Uterus (tissue), 4 donors: ENCODE results near the gene CCDC178. TPM values are rescaled to one million over a fixed set of nuclear protein-coding genes. Genes with fewer than 3 reads are reported as not detected.

ENCODE experiments used
- DNase-seq, 2 donors: peaks; one replicate each; pipeline ENCODE4 v3.0.0-alpha.2; 2019 to 2020
- H3K27ac ChIP-seq, 2 donors: fragments of 200-600 bp; sonication (generic); 1 replicate in 1 of 2; 2 replicates in 1 of 2; pipeline ENCODE4 v1.5.1; 2016 to 2018
- H3K27me3 ChIP-seq, 2 donors: fragments of 200-600 bp; sonication (generic); one replicate each; pipeline ENCODE4 v1.5.1; 2018 to 2019; ENCODE audit warnings: control low read depth in 1 of 2
- H3K36me3 ChIP-seq, 2 donors: fragments of 200-600 bp; sonication (generic); one replicate each; pipeline ENCODE4 v1.5.1; 2019; ENCODE audit warnings: control low read depth in 1 of 2
- H3K4me1 ChIP-seq, 2 donors: fragments of 200-600 bp; sonication (generic); one replicate each; pipeline ENCODE4 v1.5.1; 2018 to 2019; ENCODE audit warnings: control low read depth in 1 of 2
- H3K4me3 ChIP-seq, 2 donors: fragments of 200-600 bp; sonication (generic); 1 replicate in 1 of 2; 2 replicates in 1 of 2; pipeline ENCODE4 v1.5.1; 2018 to 2019; ENCODE audit warnings: mild to moderate bottlenecking in 1 of 2
- H3K9me3 ChIP-seq, 2 donors: fragments of 200-600 bp; sonication (generic); one replicate each; pipeline ENCODE4 v1.5.1; 2019; ENCODE audit warnings: control low read depth in 1 of 2
- POLR2A ChIP-seq, 2 donors: fragments of 450-650 bp; IDR thresholded peaks; one replicate each; pipeline ENCODE4 v1.6.1; 2016; ENCODE audit warnings: antibody characterized with exemption in 2 of 2, mild to moderate bottlenecking in 1 of 2, moderate library complexity in 1 of 2
- intact Hi-C: fragments of 100-400 bp; cut with DNase I; formaldehyde crosslinking; loops from one replicate; pipeline ENCODE4 v1.15.1; 2023; ENCODE audit warnings: low total_unique reads
- total RNA-seq, 4 donors: library from RNA; depleted of rRNA in 3 of 4; stranded (reverse); fragments of >200 nt in 3 of 4; gene quantifications; one replicate each; pipeline versions ENCODE4 v1.1.0 to v1.2.4, GENCODE V29; 2014 to 2023
- TF ChIP-seq, protein P1 (sequence below), 4 experiments: fragments of 200-600 bp in 2 of 4; fragments of 450-650 bp in 2 of 4; sonication (generic) in 2 of 4; IDR thresholded peaks; one replicate each; pipeline ENCODE4 v1.5.1; 2016 to 2019; ENCODE audit warnings: antibody characterized with exemption in 4 of 4, mild to moderate bottlenecking in 2 of 4, moderate library complexity in 1 of 4
- donor health status: DM: yes; HTN: yes; CAD: no.

The CCDC178 gene
- total RNA-seq, 4 donors from 2014 or later = 1.0 to 28.7 (median 8.8) TPM

- Histone ChIP-seq H3K4me1 (no peaks in the 10 kb centered on the region), H3K9me3 (no peaks in the 10 kb centered on the region), H3K4me3 (no peak overlapping the region), H3K36me3 (no peaks in the 10 kb centered on the region), H3K27ac (no peak overlapping the region), H3K27me3 (no peaks in the 10 kb centered on the region)
- intact Hi-C loops = no loop called here
- TF ChIP-seq, protein P1, sequence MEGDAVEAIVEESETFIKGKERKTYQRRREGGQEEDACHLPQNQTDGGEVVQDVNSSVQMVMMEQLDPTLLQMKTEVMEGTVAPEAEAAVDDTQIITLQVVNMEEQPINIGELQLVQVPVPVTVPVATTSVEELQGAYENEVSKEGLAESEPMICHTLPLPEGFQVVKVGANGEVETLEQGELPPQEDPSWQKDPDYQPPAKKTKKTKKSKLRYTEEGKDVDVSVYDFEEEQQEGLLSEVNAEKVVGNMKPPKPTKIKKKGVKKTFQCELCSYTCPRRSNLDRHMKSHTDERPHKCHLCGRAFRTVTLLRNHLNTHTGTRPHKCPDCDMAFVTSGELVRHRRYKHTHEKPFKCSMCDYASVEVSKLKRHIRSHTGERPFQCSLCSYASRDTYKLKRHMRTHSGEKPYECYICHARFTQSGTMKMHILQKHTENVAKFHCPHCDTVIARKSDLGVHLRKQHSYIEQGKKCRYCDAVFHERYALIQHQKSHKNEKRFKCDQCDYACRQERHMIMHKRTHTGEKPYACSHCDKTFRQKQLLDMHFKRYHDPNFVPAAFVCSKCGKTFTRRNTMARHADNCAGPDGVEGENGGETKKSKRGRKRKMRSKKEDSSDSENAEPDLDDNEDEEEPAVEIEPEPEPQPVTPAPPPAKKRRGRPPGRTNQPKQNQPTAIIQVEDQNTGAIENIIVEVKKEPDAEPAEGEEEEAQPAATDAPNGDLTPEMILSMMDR (IDR thresholded peaks at IDR 0.05) = no peak
- TF ChIP-seq POLR2A (IDR thresholded peaks at IDR 0.05) = no peak
- no peak for DNase-seq
Observed at GRCh38 chr18:33107511-33107910, 333.0 kb downstream of the CCDC178 start.

GRCh38 chr18:33101316-33101715, 339.2 kb downstream of the CCDC178 start:
- H3K4me1 ChIP-seq = no peaks in the 10 kb centered on the region
- no peak overlapping the region for H3K4me3 ChIP-seq
- TF ChIP-seq, protein P1 (IDR thresholded peaks at IDR 0.05) = no peak
- no peak for TF ChIP-seq POLR2A (IDR thresholded peaks at IDR 0.05)
- intact Hi-C loops = no loop called here
- H3K36me3 ChIP-seq = no peaks in the 10 kb centered on the region
- no peaks in the 10 kb centered on the region for H3K9me3 ChIP-seq
- H3K27ac ChIP-seq = no peak overlapping the region
- no peaks in the 10 kb centered on the region for H3K27me3 ChIP-seq
- DNase-seq = no peak

DNA sequence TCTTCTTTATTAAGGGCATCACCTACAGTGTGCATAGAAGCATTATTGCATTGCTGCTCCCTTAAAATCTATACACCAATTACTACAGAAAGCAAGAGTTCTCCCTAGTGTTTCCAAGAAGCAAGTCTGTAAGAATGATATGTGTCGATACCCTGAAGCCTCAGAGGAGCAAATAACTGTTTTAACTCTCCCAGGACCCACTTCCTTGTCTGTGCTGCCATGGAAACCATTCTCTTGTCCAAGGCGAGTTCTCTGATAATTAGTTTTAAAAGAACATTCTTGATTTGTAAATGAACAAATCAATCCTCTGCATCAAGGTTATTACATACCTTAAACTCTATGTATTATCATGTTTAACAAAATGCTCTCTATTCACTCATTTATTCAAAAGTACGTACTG, 340.9 kb downstream of the CCDC178 start:
- H3K27me3 ChIP-seq = no peaks in the 10 kb centered on the region
- no peak overlapping the region for H3K4me3 ChIP-seq
- no peak for DNase-seq
- intact Hi-C loops = no loop called here
- no peaks in the 10 kb centered on the region for H3K4me1 ChIP-seq
- no peaks in the 10 kb centered on the region for H3K36me3 ChIP-seq
- no peak overlapping the region for H3K27ac ChIP-seq
- no peaks in the 10 kb centered on the region for H3K9me3 ChIP-seq
- TF ChIP-seq POLR2A (IDR thresholded peaks at IDR 0.05) = no peak
- TF ChIP-seq, protein P1 (IDR thresholded peaks at IDR 0.05) = no peak

- H3K4me1 ChIP-seq = no peaks in the 10 kb centered on the region
- H3K9me3 ChIP-seq = no peaks in the 10 kb centered on the region
- intact Hi-C loops = no loop called here
- TF ChIP-seq POLR2A (IDR thresholded peaks at IDR 0.05) = no peak
- TF ChIP-seq, protein P1 (IDR thresholded peaks at IDR 0.05) = no peak
- no peaks in the 10 kb centered on the region for H3K36me3 ChIP-seq
- H3K27ac ChIP-seq = no peak overlapping the region
- H3K27me3 ChIP-seq = no peaks in the 10 kb centered on the region
- DNase-seq = no peak
- no peak overlapping the region for H3K4me3 ChIP-seq
Observed at GRCh38 chr18:33097126-33097525, 343.4 kb downstream of the CCDC178 start.

DNA sequence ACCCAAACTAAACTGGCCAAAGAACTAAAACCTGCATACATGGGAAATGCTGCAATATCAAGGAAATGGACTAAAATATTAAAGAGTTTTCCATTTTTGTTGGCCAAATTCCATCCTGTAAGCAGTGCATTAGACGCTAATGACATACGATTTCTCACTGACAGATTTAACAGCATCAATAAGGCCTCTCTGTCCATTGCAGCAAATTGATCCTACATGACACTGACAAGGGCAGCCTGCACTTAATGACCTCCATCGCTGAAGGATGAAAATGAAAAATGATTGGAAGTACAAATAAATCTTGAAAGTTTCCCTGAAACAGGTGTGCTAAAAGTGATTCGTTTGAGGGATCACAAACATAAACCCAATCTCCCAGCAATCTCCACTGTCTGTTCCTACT, 350.1 kb downstream of the CCDC178 start:
- intact Hi-C loops = no loop called here
- H3K27me3 ChIP-seq = no peaks in the 10 kb centered on the region

More for the DNA sequence above, 350.1 kb downstream of the CCDC178 start:
- no peak overlapping the region for H3K27ac ChIP-seq
- no peak for DNase-seq
- no peaks in the 10 kb centered on the region for H3K36me3 ChIP-seq
- no peaks in the 10 kb centered on the region for H3K4me1 ChIP-seq
- no peaks in the 10 kb centered on the region for H3K9me3 ChIP-seq
- TF ChIP-seq POLR2A (IDR thresholded peaks at IDR 0.05) = no peak
- TF ChIP-seq, protein P1 (IDR thresholded peaks at IDR 0.05) = no peak
- no peak overlapping the region for H3K4me3 ChIP-seq
